NCI-H1105 treated with DMSO at 0.1 percent for 48 hours (cell line): Measurements from ENCODE around the gene SLC25A13.
"Not testable (repeated sequence)": the region's sequence is repeated elsewhere in the genome, so short reads cannot be mapped to it uniquely, and the experiment has no call there.

Experiments used
- DNase-seq: peaks from one replicate; lab custom pipeline; 2025; lab: John Stamatoyannopoulos, UW

Gene SLC25A13, protein sequence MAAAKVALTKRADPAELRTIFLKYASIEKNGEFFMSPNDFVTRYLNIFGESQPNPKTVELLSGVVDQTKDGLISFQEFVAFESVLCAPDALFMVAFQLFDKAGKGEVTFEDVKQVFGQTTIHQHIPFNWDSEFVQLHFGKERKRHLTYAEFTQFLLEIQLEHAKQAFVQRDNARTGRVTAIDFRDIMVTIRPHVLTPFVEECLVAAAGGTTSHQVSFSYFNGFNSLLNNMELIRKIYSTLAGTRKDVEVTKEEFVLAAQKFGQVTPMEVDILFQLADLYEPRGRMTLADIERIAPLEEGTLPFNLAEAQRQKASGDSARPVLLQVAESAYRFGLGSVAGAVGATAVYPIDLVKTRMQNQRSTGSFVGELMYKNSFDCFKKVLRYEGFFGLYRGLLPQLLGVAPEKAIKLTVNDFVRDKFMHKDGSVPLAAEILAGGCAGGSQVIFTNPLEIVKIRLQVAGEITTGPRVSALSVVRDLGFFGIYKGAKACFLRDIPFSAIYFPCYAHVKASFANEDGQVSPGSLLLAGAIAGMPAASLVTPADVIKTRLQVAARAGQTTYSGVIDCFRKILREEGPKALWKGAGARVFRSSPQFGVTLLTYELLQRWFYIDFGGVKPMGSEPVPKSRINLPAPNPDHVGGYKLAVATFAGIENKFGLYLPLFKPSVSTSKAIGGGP

GRCh38 chr7:96321658-96322372 is at the start of gene SLC25A13:
Gene SLC25A13 (minus strand): TSS chr7:96322098. CDS start chr7:96321956, 142 bp downstream.
- DNase-seq, result peak; percentile 58

- DNase-seq, result not testable (repeated sequence)
These were observed 44.0 kb upstream of the SLC25A13 start for GRCh38 chr7:96365916-96366315.

GRCh38 chr7:96361116-96361857 is 39.4 kb upstream of the SLC25A13 start:
- no peak for DNase-seq

DNA sequence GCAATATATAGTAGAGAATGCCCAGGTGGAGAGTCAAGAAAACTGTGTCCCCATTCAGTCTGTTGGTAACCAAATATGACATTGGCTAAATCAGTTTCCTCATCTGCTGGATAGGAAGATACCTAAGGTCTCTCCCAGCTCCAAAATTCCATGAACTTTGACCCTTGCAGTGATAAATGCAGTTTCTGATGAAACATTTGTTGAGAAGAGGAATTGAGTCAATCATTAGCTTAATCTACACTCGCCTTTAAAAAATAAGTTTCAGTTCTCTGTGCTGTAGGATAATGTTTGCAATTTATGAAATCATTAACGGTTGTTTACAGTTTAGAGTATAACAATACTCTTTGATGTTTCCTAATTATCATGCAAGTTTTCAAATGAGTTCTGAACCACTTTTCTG is 38.0 kb upstream of the SLC25A13 start:
- no peak for DNase-seq

DNA sequence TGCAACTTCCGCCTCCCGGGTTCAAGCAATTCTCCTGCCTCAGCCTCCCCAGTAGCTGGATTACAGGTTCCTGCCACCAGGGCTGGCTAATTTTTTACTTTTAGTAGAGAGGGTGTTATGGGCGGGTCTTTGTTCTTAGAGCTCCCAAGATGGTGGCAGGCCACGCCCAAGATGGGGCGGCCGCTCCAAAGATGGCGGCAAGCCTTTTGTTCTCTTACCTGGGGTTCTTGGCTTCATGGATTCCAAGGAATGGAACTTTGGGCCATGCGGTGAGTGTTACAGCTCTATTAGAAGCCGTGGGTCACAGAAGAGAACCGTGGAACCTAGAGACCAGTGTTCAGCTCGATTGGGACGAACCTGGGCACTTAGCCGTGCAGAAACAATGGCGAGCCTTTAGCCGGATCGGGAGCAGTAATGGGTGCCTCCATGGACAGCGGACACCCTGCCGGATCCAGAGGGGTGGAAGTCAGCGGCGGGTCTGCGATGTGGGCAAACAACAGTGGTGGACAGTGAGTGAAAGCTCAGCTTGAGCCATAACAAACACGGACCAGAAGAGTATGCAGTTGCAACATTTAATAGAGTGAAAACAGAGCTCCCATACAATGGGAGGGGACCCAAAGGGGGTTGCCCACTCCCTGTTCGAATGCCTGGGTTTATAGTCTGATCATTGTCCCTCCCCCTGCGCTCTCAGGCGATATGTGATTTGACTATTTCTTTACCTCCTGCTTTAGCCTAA is 36.5 kb upstream of the SLC25A13 start:
- not testable (repeated sequence) for DNase-seq

GRCh38 chr7:96355990-96356506 is 34.1 kb upstream of the SLC25A13 start:
- DNase-seq, result no peak

DNA sequence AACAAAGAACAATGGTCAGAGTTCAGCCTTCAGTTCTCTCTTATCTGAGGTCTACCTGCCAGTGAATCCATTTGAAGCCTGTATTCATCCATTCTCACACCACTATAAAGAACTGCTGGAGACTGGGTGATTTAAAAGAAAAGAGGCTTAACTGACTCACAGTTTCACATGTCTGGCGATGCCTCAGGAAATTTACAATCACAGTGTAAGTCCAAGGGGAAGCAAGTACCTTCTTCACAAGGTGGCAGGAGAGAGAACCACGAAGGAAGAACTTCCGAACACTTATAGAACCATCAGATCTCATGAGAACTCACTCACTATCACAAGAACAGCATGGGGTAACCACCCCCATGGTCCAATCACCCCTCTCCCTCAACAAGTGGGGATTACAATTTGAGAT is 33.0 kb upstream of the SLC25A13 start:
- DNase-seq, result no peak

GRCh38 chr7:96349572-96349971 is 27.7 kb upstream of the SLC25A13 start:
- no peak for DNase-seq

DNA sequence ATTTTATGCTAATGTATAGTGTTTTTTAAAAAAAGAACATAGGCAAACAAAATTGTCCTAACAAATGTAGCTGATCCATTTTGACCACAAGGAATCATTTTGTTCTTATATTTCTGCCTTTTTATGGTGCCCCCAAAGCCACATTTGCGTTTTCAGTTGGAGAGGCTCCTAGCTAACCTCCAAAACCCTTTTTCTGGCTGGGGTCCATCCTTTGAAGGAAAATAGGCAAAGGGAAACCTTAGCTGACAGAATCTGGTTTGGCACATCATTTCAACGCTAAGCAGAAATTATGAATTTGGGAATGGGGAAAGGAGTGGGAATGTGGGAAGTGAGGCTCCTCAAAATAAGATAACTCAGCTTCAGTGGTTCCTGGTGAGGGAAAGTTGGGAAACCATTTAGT is 25.6 kb upstream of the SLC25A13 start:
- no peak for DNase-seq

DNA sequence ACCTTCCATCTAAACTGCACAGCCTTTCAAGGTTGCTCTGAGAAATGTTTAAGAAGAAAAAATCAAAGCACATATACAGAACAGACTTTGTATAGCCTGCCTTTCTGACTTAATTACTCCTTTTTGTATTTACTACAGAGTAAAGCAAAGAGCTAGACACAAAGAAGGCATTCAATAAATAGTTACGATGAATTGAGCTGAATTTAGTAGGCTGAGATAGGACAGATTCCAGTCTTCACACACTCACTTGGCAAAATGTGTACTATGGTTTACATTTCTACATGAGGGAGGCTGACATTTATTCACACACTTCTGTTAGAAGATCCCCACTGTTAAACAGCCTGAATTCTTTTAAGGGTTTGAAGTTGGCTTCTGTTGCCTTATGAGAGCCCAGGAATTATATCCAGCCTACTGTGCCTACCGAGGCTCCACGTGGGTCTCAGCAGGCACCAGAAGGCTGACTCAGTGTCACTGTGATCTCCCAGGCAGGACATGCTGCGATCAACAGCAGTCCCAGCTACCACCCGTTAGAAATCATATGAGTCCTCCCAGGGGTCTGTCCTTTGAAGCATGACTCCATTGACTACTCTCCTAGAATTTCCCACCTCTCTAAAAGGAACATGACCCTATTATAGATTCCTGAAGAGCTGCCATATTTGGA is 24.5 kb upstream of the SLC25A13 start:
- no peak for DNase-seq

- no peak for DNase-seq
These were observed 22.3 kb upstream of the SLC25A13 start for GRCh38 chr7:96344236-96344635.

- no peak for DNase-seq
These were observed 20.2 kb upstream of the SLC25A13 start for GRCh38 chr7:96342049-96342448.

GRCh38 chr7:96337519-96337918 is 15.6 kb upstream of the SLC25A13 start:
- no peak for DNase-seq

GRCh38 chr7:96332325-96332724 is 10.4 kb upstream of the SLC25A13 start:
- DNase-seq, result no peak

DNA sequence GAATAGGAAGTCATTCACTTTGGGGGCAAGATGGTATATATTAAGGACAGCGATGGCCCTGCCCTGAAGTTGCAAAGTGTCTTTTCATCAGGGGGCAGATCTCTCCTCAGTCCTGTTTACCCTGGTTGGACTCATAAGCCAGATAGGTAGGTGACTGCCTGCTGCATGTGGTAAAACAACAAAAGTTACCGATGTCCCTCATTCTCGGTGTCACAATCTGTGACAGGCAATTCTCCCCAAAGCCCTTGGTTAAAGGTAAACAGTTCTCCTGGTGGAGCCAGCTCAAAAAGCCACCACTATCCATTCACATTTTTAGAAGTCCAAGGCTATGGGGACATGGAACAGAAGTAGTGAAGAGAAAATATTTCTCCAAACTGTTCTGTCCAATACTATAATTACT is 9.9 kb upstream of the SLC25A13 start:
- no peak for DNase-seq

GRCh38 chr7:96331233-96331632 is 9.3 kb upstream of the SLC25A13 start:
- no peak for DNase-seq

GRCh38 chr7:96330193-96330592 is 8.3 kb upstream of the SLC25A13 start:
- DNase-seq, result peak; percentile 92

DNA sequence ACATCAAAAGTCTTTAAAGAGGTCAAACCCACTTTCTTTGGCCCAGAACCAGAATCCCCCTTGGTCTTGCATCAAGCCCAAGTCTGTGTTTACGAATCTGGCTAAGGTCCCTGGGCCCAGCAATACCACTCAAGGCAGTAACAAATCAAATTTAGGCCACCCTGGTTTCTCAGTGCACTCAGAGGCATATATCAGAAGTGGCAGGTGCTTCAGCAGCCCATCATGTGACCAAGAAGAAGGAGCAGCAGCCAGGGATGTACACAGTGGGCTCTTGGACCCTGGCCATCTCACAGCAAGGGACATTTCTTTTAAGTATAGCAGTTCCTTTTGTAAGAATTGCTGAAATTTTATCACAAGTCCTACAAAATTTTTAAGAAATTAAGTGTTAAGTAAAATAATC is 7.3 kb upstream of the SLC25A13 start:
- DNase-seq, result peak; percentile 70

- no peak for DNase-seq
These were observed 6.1 kb upstream of the SLC25A13 start for GRCh38 chr7:96328016-96328415.

- DNase-seq, result peak; percentile 77
These were observed 5.5 kb upstream of the SLC25A13 start for GRCh38 chr7:96327429-96327828.

GRCh38 chr7:96326752-96327151 is 4.9 kb upstream of the SLC25A13 start:
- DNase-seq, result not testable (repeated sequence)
